Endothelial cell of umbilical vein (primary cell): Measurements from ENCODE around the gene CHMP3. TPM values are rescaled to one million over a fixed set of nuclear protein-coding genes. Genes with fewer than 3 reads are reported as not detected.

ENCODE experiments used
- BruUV-seq: library from RNA; stranded (reverse); fragments of 400-500 nt; replicated peaks from 2 replicates; lab custom pipeline; 2021; lab: Mats Ljungman, UMichigan
- CTCF ChIA-PET: fragments of 300-600, 350-600 bp; sonication (Branson Sonifier 250); formaldehyde crosslinking; loops from one replicate; lab custom pipeline; 2021; ENCODE audit warnings: antibody characterized with exemption, inconsistent platforms; lab: Charles Lee
- POLR2A ChIA-PET: fragments of 300-600, 350-600 bp; sonication (Branson Sonifier 250); formaldehyde crosslinking; loops from one replicate; lab custom pipeline; 2021; ENCODE audit warnings: antibody characterized with exemption, inconsistent platforms; lab: Charles Lee
- DNase-seq: peaks from one replicate; pipeline ENCODE4 v3.0.0-alpha.2; 2011; ENCODE audit warnings: low read depth, low spot score
- FAIRE-seq: peaks from 2 replicates; lab custom pipeline; 2011; peaks lifted over from hg19 to GRCh38; lab: Jason Lieb, UNC
- H2AFZ ChIP-seq: 2 replicates; pipeline ENCODE4 v1.6.0; 2012; ENCODE audit warnings: low read depth, low read length, control low read depth, inconsistent platforms
- H3K27ac ChIP-seq: 2 replicates; pipeline ENCODE4 v1.5.1; 2011; ENCODE audit warnings: low read depth, mild to moderate bottlenecking, control low read depth, low read length, moderate library complexity; ENCODE audit not compliant: insufficient read depth
- H3K27me3 ChIP-seq, 2 experiments: 2 replicates each; pipeline versions ENCODE4 v1.6.0 to v1.6.1; 2011; ENCODE audit warnings: low read length in 2 of 2, mixed read lengths in 1 of 2; ENCODE audit not compliant: control insufficient read depth in 2 of 2, insufficient read depth in 2 of 2
- H3K36me3 ChIP-seq, 2 experiments: 2 replicates in 1 of 2; 3 replicates in 1 of 2; pipeline ENCODE4 v1.5.1; 2011; ENCODE audit warnings: low read length in 2 of 2, mild to moderate bottlenecking in 1 of 2, moderate library complexity in 1 of 2; ENCODE audit not compliant: control insufficient read depth in 2 of 2, insufficient read depth in 2 of 2; ENCODE audit errors: extremely low read depth in 1 of 2
- H3K4me1 ChIP-seq: 3 replicates; pipeline ENCODE4 v1.5.1; 2011; ENCODE audit warnings: mild to moderate bottlenecking, low read length; ENCODE audit not compliant: control insufficient read depth, insufficient read depth; ENCODE audit errors: extremely low read depth
- H3K4me2 ChIP-seq: 2 replicates; pipeline ENCODE4 v1.6.1; 2011; ENCODE audit warnings: low read length, control low read depth, mixed read lengths; ENCODE audit not compliant: insufficient read depth
- H3K4me3 ChIP-seq, 3 experiments: fragments of 200-600 bp in 1 of 3; sonication (generic), shearing (Covaris generic) in 1 of 3; replicated peaks in 1 of 3; 2 replicates each; pipeline ENCODE4 v1.5.1; 2011 to 2016; ENCODE audit warnings: control low read depth in 3 of 3, low read length in 3 of 3, mild to moderate bottlenecking in 2 of 3, inconsistent platforms in 1 of 3, low read depth in 1 of 3, moderate library complexity in 1 of 3; ENCODE audit not compliant: insufficient read depth in 1 of 3
- H3K79me2 ChIP-seq: 2 replicates; pipeline ENCODE4 v1.6.0; 2012; ENCODE audit warnings: low read length, inconsistent platforms; ENCODE audit not compliant: control insufficient read depth, insufficient read depth
- H3K9ac ChIP-seq: replicated peaks from 2 replicates; pipeline ENCODE3; 2011; ENCODE audit warnings: low read length, control low read depth; ENCODE audit not compliant: insufficient read depth; ENCODE audit errors: extremely low read depth
- H3K9me1 ChIP-seq: replicated peaks from 3 replicates; pipeline ENCODE4 v1.6.0; 2011; ENCODE audit warnings: mild to moderate bottlenecking, low read length; ENCODE audit not compliant: control insufficient read depth, insufficient read depth; ENCODE audit errors: extremely low read depth
- H3K9me3 ChIP-seq: replicated peaks from 2 replicates; pipeline ENCODE4 v1.5.1; 2012; ENCODE audit warnings: low read length, inconsistent platforms; ENCODE audit not compliant: control insufficient read depth, insufficient read depth
- H4K20me1 ChIP-seq: replicated peaks from 2 replicates; pipeline ENCODE3; 2011; ENCODE audit warnings: mild to moderate bottlenecking, low read length; ENCODE audit not compliant: control insufficient read depth, insufficient read depth; ENCODE audit errors: extremely low read depth
- GATA2 ChIP-seq: IDR thresholded peaks from 2 replicates; pipeline ENCODE4 v1.7.0; 2011; ENCODE audit warnings: low read depth, mild to moderate bottlenecking, moderate library complexity, mixed read lengths, low read length; ENCODE audit not compliant: insufficient read length, insufficient read depth
- POLR2A ChIP-seq: IDR thresholded peaks from 2 replicates; pipeline ENCODE4 v1.6.1; 2012; ENCODE audit warnings: low read depth, mild to moderate bottlenecking, control low read depth, low read length
- POLR2AphosphoS5 ChIP-seq: IDR thresholded peaks from 2 replicates; pipeline ENCODE4 v1.6.1; 2012; ENCODE audit warnings: low read depth, mild to moderate bottlenecking, control low read depth, low read length, moderate library complexity; ENCODE audit not compliant: insufficient read depth
- dilution Hi-C: fragments of 300-500 bp; cut with MboI; formaldehyde crosslinking; loops from one replicate; pipeline ENCODE4 v1.15.0; 2019; ENCODE audit warnings: low sequenced_read_pairs; ENCODE audit not compliant: extremely low pct_ligation_motif_present
- intact Hi-C: fragments of 100-400 bp; cut with micrococcal nuclease; formaldehyde crosslinking; loops from one replicate; pipeline ENCODE4 v1.10.0; 2022
- polyA plus RNA-seq, 4 experiments: library from polyadenylated mRNA; depleted of rRNA in 3 of 4; stranded (reverse) in 3 of 4; unstranded in 1 of 4; fragments of >200 nt; gene quantifications; 2 replicates each; pipeline versions ENCODE4 v1.2.1 to v1.2.3, GENCODE V29; 2011 to 2012; ENCODE audit warnings: missing spikeins in 1 of 4
- total RNA-seq: library from RNA; stranded (reverse); gene quantifications from 2 replicates; pipeline ENCODE4 v1.2.3, GENCODE V29; 2021

CHMP3 gene
- total and polyA plus RNA-seq, 2 donors (not counting 3 experiments of a cell fraction or from before 2014, with no cell fraction given) = 48.1 to 92.2 TPM

DNA sequence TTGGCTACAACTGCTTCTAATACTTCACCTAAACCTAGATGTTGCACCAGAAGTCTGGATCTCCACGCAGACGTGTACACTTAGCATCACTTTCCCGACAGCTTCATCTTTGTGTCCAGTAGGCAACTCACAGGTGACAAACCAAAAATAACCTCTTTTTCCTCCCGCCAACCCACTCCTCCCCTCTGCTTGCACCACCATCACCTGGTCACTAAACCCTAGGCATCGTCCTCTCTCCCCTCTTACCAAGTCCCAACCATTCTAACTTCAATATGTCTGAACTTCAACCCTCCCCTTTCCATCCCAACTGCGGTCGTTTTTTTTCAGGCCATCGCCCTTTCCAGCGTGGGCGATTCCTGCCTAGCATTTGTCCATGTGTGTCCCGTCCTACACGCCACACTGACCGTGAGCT, 413 bp upstream of the CHMP3 start:
- ChIA-PET POLR2A (no interaction called here), CTCF (interaction anchor here (1.2 kb wide), 1 partner anchor 123 kb away, joined by 3 read pairs; the partner anchor contains the start of gene KDM3A)
- Histone ChIP-seq H3K27ac (peak overlapping the region; percentile 97), H3K9me3 (no peaks in the 10 kb centered on the region), H3K36me3 (no peaks in the 10 kb centered on the region), H3K9me1 (no peaks in the 10 kb centered on the region), H3K4me2 (peak overlapping the region; percentile 51), H3K4me1 (peaks cover 6% of the 10 kb centered on the region), H2AFZ (peak overlapping the region; percentile 80), H3K4me3 (no peak overlapping the region), H3K79me2 (peaks cover 28% of the 10 kb centered on the region), H4K20me1 (no peaks in the 10 kb centered on the region), H3K27me3 (no peaks in the 10 kb centered on the region), H3K9ac (peak overlapping the region; percentile 97)
- dilution Hi-C loops (no loop called here), intact Hi-C loops (loop anchor here (1.0 to 2.0 kb wide), 3 partner anchors 21 to 123 kb away; partner anchors contain the start of gene KDM3A)
- no peak for TF ChIP-seq POLR2A
- no peak for TF ChIP-seq POLR2AphosphoS5
- BruUV-seq = TSS peak; percentile 83
- FAIRE-seq = no peak
- DNase-seq = no peak

DNA sequence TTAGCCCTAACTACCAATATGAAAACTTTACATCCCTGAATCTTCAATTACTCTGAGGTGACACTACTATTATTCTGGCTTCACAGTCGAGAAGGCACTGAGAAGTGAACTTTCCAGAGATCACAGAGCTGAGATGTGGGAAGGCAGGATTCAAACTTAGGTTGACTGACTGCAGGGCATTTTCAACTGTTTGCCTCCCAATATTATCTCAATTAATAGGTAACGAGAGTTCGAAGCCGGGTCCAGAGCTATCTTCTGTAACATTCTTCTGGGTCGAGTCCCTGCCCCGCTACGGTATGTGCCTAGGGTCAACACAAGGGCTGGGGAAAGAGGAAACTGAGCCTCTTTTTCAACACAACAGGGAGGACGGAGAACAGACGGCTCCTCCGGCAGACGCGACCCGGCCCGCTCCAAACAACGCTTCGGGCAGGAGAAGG, 740 bp downstream of the CHMP3 start:
- peaks cover 40% of the 10 kb centered on the region for H3K79me2 ChIP-seq

More for the DNA sequence above, 740 bp downstream of the CHMP3 start:
- no peaks in the 10 kb centered on the region for H3K9me1 ChIP-seq
- peak overlapping the region; percentile 48 for H2AFZ ChIP-seq
- peak overlapping the region; percentile 92 for H3K4me2 ChIP-seq
- no peaks in the 10 kb centered on the region for H4K20me1 ChIP-seq
- no peak for FAIRE-seq
- H3K9ac ChIP-seq = peak overlapping the region; percentile 97
- peaks cover 6% of the 10 kb centered on the region for H3K4me1 ChIP-seq
- H3K4me3 ChIP-seq = peak overlapping the region; percentile 76 to 96 (median 78)
- dilution Hi-C loops = no loop called here
- H3K27ac ChIP-seq = peak overlapping the region; percentile 97
- CTCF ChIA-PET = interaction anchor here (1.0 kb wide), 1 partner anchor 59 kb away, joined by 4 read pairs; no protein-coding TSS in a partner anchor
- intact Hi-C loops = loop anchor here (2.0 kb wide), 1 partner anchor 122 kb away; the partner anchor contains the start of gene KDM3A
- no peaks in the 10 kb centered on the region for H3K36me3 ChIP-seq
- peak; percentile 87 for TF ChIP-seq POLR2A
- no peak for TF ChIP-seq GATA2
- POLR2A ChIA-PET = interaction anchor here (1.1 to 1.4 kb wide), 3 partner anchors 22 to 122 kb away, joined by 4 read pairs; partner anchors contain the start of gene KDM3A
- TSS peak; percentile 49 for BruUV-seq
- H3K27me3 ChIP-seq = no peaks in the 10 kb centered on the region
- DNase-seq = no peak
- H3K9me3 ChIP-seq = no peaks in the 10 kb centered on the region
